Breast epithelium (tissue), 3 donors: ENCODE results near the gene CEP112.

Experiments
- POLR2A ChIP-seq: fragments of 450-650 bp; IDR thresholded peaks from one replicate; pipeline ENCODE4 v1.6.1; 2016; ENCODE audit warnings: antibody characterized with exemption, mild to moderate bottlenecking, moderate library complexity
- POLR2AphosphoS5 ChIP-seq, 3 donors: sonication (generic); formaldehyde crosslinking; IDR thresholded peaks; one replicate each; pipeline ENCODE4 v1.6.1; 2017; ENCODE audit warnings: antibody characterized with exemption in 3 of 3
- TF ChIP-seq, protein P1 (sequence below), 3 donors: fragments of 450-650 bp; IDR thresholded peaks; one replicate each; pipeline ENCODE4 v1.5.1; 2016 to 2017; ENCODE audit warnings: antibody characterized with exemption in 3 of 3, mild to moderate bottlenecking in 3 of 3, moderate library complexity in 3 of 3

DNA sequence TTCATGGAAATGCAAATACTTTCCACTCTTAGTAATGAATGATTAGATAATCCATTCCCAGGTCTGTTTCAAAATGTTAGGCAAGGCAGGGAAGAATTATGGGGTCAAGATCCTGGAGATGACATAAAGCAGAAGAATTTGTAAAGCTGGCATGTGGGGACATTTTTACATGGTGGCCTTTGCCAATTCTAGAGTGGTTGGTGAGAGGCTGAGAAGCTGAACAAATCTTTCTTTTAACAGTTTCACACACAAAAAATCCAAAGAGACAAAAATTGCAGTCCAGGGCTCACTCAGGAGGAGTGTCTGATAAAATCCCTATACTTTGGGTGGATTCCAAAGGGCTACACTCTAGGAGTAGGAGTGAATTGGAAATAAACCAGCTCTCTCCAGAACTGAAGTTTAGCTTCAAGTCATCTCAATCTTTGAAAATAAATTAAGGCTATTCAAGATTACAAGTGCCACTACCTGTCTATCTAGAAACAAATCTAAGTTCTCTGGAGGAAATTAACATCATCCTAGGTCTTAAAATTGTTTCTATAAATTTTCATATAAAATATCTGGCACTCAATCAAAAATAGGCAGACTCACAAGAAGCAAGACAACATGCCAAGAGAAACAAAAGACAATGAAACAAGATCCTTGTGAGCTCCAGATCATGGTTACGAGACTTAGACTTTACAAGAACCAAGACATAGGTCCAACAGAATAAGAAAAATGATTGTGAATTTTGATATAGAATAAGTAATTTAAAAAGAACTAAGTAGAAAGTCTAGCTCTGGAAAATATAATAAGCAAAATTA is 517.5 kb downstream of the CEP112 start:
- TF ChIP-seq, protein P1, sequence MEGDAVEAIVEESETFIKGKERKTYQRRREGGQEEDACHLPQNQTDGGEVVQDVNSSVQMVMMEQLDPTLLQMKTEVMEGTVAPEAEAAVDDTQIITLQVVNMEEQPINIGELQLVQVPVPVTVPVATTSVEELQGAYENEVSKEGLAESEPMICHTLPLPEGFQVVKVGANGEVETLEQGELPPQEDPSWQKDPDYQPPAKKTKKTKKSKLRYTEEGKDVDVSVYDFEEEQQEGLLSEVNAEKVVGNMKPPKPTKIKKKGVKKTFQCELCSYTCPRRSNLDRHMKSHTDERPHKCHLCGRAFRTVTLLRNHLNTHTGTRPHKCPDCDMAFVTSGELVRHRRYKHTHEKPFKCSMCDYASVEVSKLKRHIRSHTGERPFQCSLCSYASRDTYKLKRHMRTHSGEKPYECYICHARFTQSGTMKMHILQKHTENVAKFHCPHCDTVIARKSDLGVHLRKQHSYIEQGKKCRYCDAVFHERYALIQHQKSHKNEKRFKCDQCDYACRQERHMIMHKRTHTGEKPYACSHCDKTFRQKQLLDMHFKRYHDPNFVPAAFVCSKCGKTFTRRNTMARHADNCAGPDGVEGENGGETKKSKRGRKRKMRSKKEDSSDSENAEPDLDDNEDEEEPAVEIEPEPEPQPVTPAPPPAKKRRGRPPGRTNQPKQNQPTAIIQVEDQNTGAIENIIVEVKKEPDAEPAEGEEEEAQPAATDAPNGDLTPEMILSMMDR (IDR thresholded peaks at IDR 0.05), result no peak
- no peak for TF ChIP-seq POLR2A
- no peak for TF ChIP-seq POLR2AphosphoS5 (IDR thresholded peaks at IDR 0.05)
